H9 (cell line): ENCODE measurements around the gene ARMC2. TPM values are rescaled to one million over a fixed set of nuclear protein-coding genes. Genes with fewer than 3 reads are reported as not detected.

Experiments used
- DNase-seq: peaks from one replicate; pipeline ENCODE4 v3.0.0-alpha.2; 2017
- H2AFZ ChIP-seq: one replicate; pipeline ENCODE4 v1.6.1; 2013; ENCODE audit warnings: mild to moderate bottlenecking, low read length, control low read depth, moderate library complexity
- H2AK5ac ChIP-seq: 2 replicates; pipeline ENCODE4 v1.6.1; 2013; ENCODE audit warnings: low read length, control low read depth, mixed read lengths; ENCODE audit not compliant: insufficient read length
- H2BK120ac ChIP-seq: one replicate; pipeline ENCODE4 v1.6.1; 2013; ENCODE audit warnings: low read depth, mild to moderate bottlenecking, low read length, control low read depth, inconsistent platforms; ENCODE audit not compliant: poor library complexity, severe bottlenecking
- H2BK12ac ChIP-seq: 2 replicates; pipeline ENCODE4 v1.6.1; 2013; ENCODE audit warnings: low read length, control low read depth, mixed read lengths, low read depth; ENCODE audit not compliant: insufficient read length
- H2BK15ac ChIP-seq: 2 replicates; pipeline ENCODE4 v1.6.1; 2013; ENCODE audit warnings: low read depth, low read length, control low read depth
- H2BK20ac ChIP-seq: one replicate; pipeline ENCODE4 v1.6.1; 2013; ENCODE audit warnings: low read depth, mild to moderate bottlenecking, low read length, control low read depth, inconsistent platforms; ENCODE audit not compliant: poor library complexity, severe bottlenecking
- H2BK5ac ChIP-seq: 2 replicates; pipeline ENCODE4 v1.6.1; 2013; ENCODE audit warnings: low read length, control low read depth, mixed read lengths; ENCODE audit not compliant: insufficient read length
- H3K14ac ChIP-seq: 2 replicates; pipeline ENCODE4 v1.6.1; 2013; ENCODE audit warnings: low read length, control low read depth; ENCODE audit not compliant: insufficient read depth
- H3K18ac ChIP-seq: 2 replicates; pipeline ENCODE4 v1.6.1; 2013; ENCODE audit warnings: low read depth, mild to moderate bottlenecking, mixed read lengths, low read length, control low read depth; ENCODE audit not compliant: insufficient read length
- H3K23ac ChIP-seq: 2 replicates; pipeline ENCODE4 v1.6.1; 2013; ENCODE audit warnings: low read length, control low read depth, mixed read lengths, low read depth; ENCODE audit not compliant: insufficient read length
- H3K23me2 ChIP-seq: 2 replicates; pipeline ENCODE4 v1.6.1; 2013; ENCODE audit warnings: low read depth, mild to moderate bottlenecking, mixed read lengths, low read length, control low read depth; ENCODE audit not compliant: insufficient read length, poor library complexity, severe bottlenecking
- H3K27ac ChIP-seq: 2 replicates; pipeline ENCODE4 v1.5.1; 2013; ENCODE audit warnings: low read length, control low read depth, mixed read lengths, low read depth; ENCODE audit not compliant: insufficient read length
- H3K27me3 ChIP-seq: 2 replicates; pipeline ENCODE4 v1.6.1; 2013; ENCODE audit warnings: low read length, control low read depth, inconsistent platforms; ENCODE audit not compliant: insufficient read depth
- H3K4ac ChIP-seq: 2 replicates; pipeline ENCODE4 v1.6.1; 2013; ENCODE audit warnings: low read depth, mild to moderate bottlenecking, control low read depth, inconsistent platforms, low read length, moderate library complexity
- H3K4me1 ChIP-seq: 2 replicates; pipeline ENCODE4 v1.6.1; 2013; ENCODE audit warnings: low read length, control low read depth, inconsistent platforms; ENCODE audit not compliant: insufficient read depth
- H3K4me2 ChIP-seq: 2 replicates; pipeline ENCODE4 v1.6.1; 2013; ENCODE audit warnings: low read length, control low read depth, mixed read lengths; ENCODE audit not compliant: insufficient read length, insufficient read depth
- H3K56ac ChIP-seq: 2 replicates; pipeline ENCODE4 v1.6.1; 2013; ENCODE audit warnings: low read depth, mild to moderate bottlenecking, mixed read lengths, low read length, control low read depth; ENCODE audit not compliant: insufficient read length
- H3K79me1 ChIP-seq: 2 replicates; pipeline ENCODE4 v1.6.1; 2013; ENCODE audit warnings: low read depth, mild to moderate bottlenecking, moderate library complexity, low read length, control low read depth, inconsistent platforms; ENCODE audit not compliant: insufficient read depth, poor library complexity, severe bottlenecking
- H3K79me2 ChIP-seq: 2 replicates; pipeline ENCODE4 v1.6.1; 2013; ENCODE audit warnings: low read length, control low read depth, inconsistent platforms; ENCODE audit not compliant: insufficient read depth
- H3K9ac ChIP-seq: 2 replicates; pipeline ENCODE4 v1.6.1; 2013; ENCODE audit warnings: low read length, control low read depth, mixed read lengths; ENCODE audit not compliant: insufficient read length; ENCODE audit errors: extremely low read depth
- H3K9me3 ChIP-seq: one replicate; pipeline ENCODE4 v1.6.1; 2013; ENCODE audit warnings: low read depth, low read length, inconsistent platforms; ENCODE audit not compliant: control insufficient read depth
- H3T11ph ChIP-seq: one replicate; pipeline ENCODE4 v1.6.1; 2013; ENCODE audit warnings: mild to moderate bottlenecking, low read length, control low read depth, inconsistent platforms
- H4K20me1 ChIP-seq: one replicate; pipeline ENCODE4 v1.6.1; 2013; ENCODE audit not compliant: control insufficient read depth, insufficient read length, insufficient read depth
- H4K5ac ChIP-seq: 2 replicates; pipeline ENCODE4 v1.6.1; 2013; ENCODE audit warnings: low read depth, mild to moderate bottlenecking, mixed read lengths, low read length, control low read depth; ENCODE audit not compliant: insufficient read length
- H4K8ac ChIP-seq: replicated peaks from 2 replicates; pipeline ENCODE4 v1.6.1; 2013; ENCODE audit warnings: low read length, control low read depth, mixed read lengths, low read depth; ENCODE audit not compliant: insufficient read length
- H4K91ac ChIP-seq: 2 replicates; pipeline ENCODE4 v1.6.1; 2013; ENCODE audit warnings: low read depth, mild to moderate bottlenecking, moderate library complexity, mixed read lengths, low read length, control low read depth; ENCODE audit not compliant: insufficient read length
- H3K27ac Mint-ChIP-seq, 3 experiments: 2 replicates in 2 of 3; 3 replicates in 1 of 3; pipeline ENCODE4 v1.8.0; 2020 to 2021; ENCODE audit warnings: mixed read lengths in 3 of 3, mild to moderate bottlenecking in 1 of 3, moderate library complexity in 1 of 3
- H3K27me3 Mint-ChIP-seq: 2 replicates; pipeline ENCODE4 v1.8.0; 2021; ENCODE audit warnings: low read depth, mild to moderate bottlenecking, moderate library complexity, mixed read lengths
- H3K36me3 Mint-ChIP-seq, 3 experiments: 2 replicates in 2 of 3; 3 replicates in 1 of 3; pipeline ENCODE4 v1.8.0; 2020 to 2021; ENCODE audit warnings: low read depth in 3 of 3, mixed read lengths in 3 of 3; ENCODE audit not compliant: insufficient read depth in 1 of 3
- H3K4me1 Mint-ChIP-seq, 2 experiments: 2 replicates each; pipeline ENCODE4 v1.8.0; 2020; ENCODE audit warnings: mixed read lengths in 2 of 2
- H3K4me3 Mint-ChIP-seq, 2 experiments: 2 replicates in 1 of 2; 3 replicates in 1 of 2; pipeline ENCODE4 v1.8.0; 2020 to 2021; ENCODE audit warnings: mild to moderate bottlenecking in 2 of 2, mixed read lengths in 2 of 2, moderate library complexity in 1 of 2
- H3K9me3 Mint-ChIP-seq, 2 experiments: 2 replicates in 1 of 2; 3 replicates in 1 of 2; pipeline ENCODE4 v1.8.0; 2020; ENCODE audit warnings: mild to moderate bottlenecking in 2 of 2, mixed read lengths in 2 of 2, moderate library complexity in 1 of 2
- WGBS: extraction: QIAGEN DNeasy Blood & Tissue Kit; methylation state at CpG from one replicate; pipeline ENCODE4 v1.1.7; 2013; ENCODE audit warnings: missing lambda C conversion rate, low lambda C conversion rate, mixed read lengths; ENCODE audit not compliant: insufficient read length; ENCODE audit errors: extremely low coverage; 5-methylcytosine and 5-hydroxymethylcytosine counted together
- total RNA-seq: library from RNA; stranded (reverse); gene quantifications from 2 replicates; pipeline ENCODE4 v1.2.1, GENCODE V29; 2021
- TF ChIP-seq, protein P1 (sequence below): fragments of 200-600 bp; sonication (generic); conservative IDR thresholded peaks from 3 replicates; pipeline ENCODE4 v1.8.0; 2021; ENCODE audit warnings: antibody characterized with exemption, mild to moderate bottlenecking

The ARMC2 gene
- total RNA-seq, 1 experiment from 2014 or later = 2.8 TPM

DNA sequence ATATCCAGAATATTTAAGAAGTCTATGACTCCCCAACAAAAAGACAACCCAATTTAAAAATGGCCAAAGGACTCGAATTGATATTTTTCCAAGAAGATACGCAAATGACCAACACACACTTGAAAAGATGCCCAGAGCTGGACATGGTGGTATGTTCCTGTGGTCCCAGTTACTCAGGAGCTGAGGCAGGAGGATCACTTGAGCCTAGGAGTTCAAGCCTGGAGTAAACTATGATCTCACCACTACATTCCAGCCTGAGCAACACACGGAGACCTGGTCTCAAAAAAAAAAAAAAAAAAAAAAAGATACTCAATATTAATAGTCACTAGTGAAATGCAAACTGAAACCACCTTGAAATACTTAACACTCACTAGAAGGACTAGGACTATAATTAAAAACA is 12.2 kb upstream of the ARMC2 start:
- H3K9ac ChIP-seq = no peak overlapping the region
- H3K23ac ChIP-seq = no peak overlapping the region
- no peaks in the 10 kb centered on the region for H3K9me3 Mint-ChIP-seq
- no peak overlapping the region for H3K4ac ChIP-seq
- H4K8ac ChIP-seq = no peak overlapping the region
- H4K91ac ChIP-seq = no peak overlapping the region
- no peak overlapping the region for H4K5ac ChIP-seq
- H2BK5ac ChIP-seq = no peak overlapping the region
- peaks cover 5% of the 10 kb centered on the region for H3K4me1 ChIP-seq
- no peak overlapping the region for H3K27ac Mint-ChIP-seq
- no peaks in the 10 kb centered on the region; the same call in 1 of the 2 replicates for H3K27me3 ChIP-seq
- H2AFZ ChIP-seq = no peak overlapping the region
- no peak overlapping the region for H3K27ac ChIP-seq
- no peak overlapping the region for H2BK12ac ChIP-seq
- no peaks in the 10 kb centered on the region for H3K79me1 ChIP-seq
- no CpG with 5 or more reads among the region's 3 CpGs for WGBS
- H3K14ac ChIP-seq = no peak overlapping the region
- no peaks in the 10 kb centered on the region for H3K9me3 ChIP-seq
- no peak overlapping the region for H3K18ac ChIP-seq
- no peak overlapping the region for H2AK5ac ChIP-seq
- no peaks in the 10 kb centered on the region for H3K23me2 ChIP-seq
- H3K36me3 Mint-ChIP-seq = no peaks in the 10 kb centered on the region
- H3T11ph ChIP-seq = no peak overlapping the region
- H2BK20ac ChIP-seq = no peak overlapping the region
- H3K56ac ChIP-seq = no peak overlapping the region
- H3K4me2 ChIP-seq = no peak overlapping the region
- peaks cover 22 to 23% of the 10 kb centered on the region in 2 experiments for H3K4me1 Mint-ChIP-seq
- H3K4me3 Mint-ChIP-seq = no peak overlapping the region; a peak in 1 of 5 replicates
- H3K27me3 Mint-ChIP-seq = peaks cover 12% of the 10 kb centered on the region
- no peak overlapping the region for H2BK15ac ChIP-seq
- no peaks in the 10 kb centered on the region for H4K20me1 ChIP-seq
- H3K79me2 ChIP-seq = no peaks in the 10 kb centered on the region
- TF ChIP-seq, protein P1, sequence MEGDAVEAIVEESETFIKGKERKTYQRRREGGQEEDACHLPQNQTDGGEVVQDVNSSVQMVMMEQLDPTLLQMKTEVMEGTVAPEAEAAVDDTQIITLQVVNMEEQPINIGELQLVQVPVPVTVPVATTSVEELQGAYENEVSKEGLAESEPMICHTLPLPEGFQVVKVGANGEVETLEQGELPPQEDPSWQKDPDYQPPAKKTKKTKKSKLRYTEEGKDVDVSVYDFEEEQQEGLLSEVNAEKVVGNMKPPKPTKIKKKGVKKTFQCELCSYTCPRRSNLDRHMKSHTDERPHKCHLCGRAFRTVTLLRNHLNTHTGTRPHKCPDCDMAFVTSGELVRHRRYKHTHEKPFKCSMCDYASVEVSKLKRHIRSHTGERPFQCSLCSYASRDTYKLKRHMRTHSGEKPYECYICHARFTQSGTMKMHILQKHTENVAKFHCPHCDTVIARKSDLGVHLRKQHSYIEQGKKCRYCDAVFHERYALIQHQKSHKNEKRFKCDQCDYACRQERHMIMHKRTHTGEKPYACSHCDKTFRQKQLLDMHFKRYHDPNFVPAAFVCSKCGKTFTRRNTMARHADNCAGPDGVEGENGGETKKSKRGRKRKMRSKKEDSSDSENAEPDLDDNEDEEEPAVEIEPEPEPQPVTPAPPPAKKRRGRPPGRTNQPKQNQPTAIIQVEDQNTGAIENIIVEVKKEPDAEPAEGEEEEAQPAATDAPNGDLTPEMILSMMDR = no peak
- no peak overlapping the region for H2BK120ac ChIP-seq
- DNase-seq = no peak
